Measurements from ENCODE around the gene ZMIZ1.
"Not testable (repeated sequence)": the region's sequence is repeated elsewhere in the genome, so short reads cannot be mapped to it uniquely, and the experiment has no call there.

Gene ZMIZ1

DNA sequence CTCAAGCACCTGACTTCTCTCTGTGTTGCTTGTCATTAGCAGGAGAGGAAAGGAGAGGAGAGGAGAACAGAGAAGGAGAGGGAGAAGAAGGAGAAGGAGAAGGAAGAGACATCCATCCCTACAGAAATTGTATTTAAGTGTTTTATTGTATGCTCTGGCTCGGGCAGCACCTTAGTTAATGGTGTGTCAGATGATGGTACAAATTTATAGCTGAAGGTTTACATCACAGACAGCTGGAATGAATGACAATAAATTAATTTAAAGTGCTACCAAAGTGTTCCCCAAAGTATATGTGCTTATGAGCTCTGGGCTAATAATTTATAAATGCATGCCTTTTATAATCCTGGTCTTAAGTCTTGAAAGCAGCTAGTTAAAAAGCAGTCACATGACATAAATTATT lies 38.1 kb upstream of the ZMIZ1 start:
- DNase-seq, result no peak

DNA sequence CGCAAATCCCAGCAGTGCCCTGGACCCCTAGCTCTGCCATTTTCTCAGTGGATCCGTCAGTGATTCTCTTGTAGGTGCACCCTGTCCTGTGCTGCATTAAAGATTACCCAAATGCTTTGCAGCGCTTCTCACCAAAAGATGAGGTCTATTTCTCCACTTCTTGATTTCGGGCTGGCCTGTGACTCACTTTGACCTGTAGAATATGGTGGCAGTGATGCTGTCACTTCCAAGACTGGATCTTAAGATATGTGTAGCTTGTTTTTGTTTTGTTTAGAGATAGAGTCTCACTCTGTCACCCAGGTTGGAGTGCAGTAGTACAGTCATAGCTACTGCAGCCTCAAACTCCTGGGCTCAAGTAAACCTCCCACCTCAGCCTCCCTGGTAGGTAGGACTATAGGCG lies 37.0 kb upstream of the ZMIZ1 start:
- no peak for DNase-seq

DNA sequence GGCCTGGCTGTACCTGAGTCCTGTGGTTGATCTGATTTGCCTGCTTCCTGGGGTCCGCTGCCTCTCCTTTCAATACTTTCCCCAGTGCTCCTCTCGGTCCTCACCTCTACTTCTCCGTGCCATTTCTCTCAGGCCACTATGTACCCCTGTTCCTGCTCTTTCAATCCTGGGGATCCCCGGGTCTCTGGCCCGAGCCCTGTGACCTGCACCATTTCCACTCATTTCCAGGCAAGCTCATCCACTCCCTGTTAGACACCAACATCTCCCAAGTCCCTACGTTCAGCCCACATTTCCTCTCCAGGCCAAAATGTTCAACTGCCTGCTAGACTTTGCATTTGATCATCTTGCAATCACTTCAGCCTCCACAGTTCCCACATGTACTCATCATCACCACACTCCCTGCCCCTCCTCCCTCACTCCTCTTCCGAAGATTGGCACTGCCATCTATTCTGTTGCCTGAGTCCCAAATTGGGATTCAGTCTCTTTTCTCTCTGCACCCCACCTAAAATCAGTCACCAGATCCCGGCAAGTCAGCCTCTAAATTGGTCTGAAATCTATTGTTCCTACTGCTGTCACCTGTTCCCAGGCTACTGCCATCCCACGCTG lies 34.4 kb upstream of the ZMIZ1 start:
- DNase-seq, result peak; percentile 6

DNA sequence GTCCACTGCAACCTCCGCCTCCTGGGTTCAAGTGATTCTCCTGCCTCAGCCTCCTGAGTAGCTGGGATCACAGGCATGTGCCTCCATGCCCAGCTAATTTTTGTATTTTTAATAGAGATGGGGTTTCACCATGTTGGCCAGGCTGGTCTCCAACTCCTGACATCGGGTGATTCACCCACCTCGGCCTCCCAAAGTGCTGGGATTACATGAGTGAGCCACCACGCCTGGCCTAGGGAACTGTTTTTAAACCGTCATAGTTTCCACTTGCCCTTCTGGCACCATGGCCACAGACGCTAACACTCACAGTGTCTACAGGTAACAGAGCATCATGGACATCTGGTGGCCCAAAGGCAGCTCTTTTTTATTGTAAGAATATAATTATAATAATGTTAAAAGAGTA lies 32.4 kb upstream of the ZMIZ1 start:
- DNase-seq, result not testable (repeated sequence)

DNA sequence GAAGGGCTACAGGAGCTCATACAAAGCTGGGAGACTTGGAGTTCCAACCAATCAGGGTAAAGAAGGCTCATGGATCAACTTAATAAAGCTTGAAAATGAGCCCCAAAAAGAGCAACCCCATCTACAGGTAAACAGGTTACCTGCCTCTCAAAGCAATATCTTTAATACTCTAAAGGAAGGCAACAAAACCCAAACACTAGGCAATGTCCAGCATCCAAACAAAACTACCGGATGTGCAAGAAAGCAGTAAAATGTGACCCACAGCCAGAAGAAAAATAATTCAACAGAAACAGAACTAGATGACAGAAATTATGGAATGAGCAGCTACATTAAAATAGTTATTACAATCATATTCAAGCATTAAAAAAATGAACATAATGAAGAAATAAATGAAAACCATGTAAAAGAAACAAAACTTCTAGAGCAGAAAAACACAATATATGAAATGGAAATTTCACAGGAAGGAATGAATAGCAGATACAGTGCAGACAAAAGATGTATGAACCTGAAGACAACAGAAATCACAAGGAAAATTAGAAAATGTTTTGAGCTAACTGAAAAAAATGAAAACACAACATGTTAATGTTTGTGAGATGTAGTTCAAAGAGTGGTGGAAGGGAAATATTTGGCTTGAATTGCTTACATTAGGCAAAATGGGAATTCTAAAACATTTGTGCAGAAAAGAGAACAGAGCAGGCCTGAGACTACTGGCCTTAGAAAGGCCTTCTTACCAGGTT lies 30.5 kb upstream of the ZMIZ1 start:
- no peak for DNase-seq

DNA sequence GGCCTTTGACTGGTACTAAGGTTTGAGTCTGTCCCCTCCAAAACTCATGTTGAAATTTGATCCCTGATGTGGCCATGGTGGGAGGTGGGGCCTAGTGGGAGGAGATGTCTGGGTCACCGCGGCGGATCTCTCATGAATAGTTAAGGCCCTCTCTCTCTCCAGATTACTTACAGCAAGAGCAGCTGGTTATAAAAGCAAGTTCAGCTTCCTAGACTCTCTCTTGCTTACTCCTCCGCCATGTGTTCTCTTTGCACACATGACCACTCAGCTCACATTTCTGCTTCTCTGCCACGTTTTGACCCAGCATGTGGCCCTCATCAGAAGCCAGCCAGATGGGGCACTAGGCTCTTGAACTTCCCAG lies 29.9 kb upstream of the ZMIZ1 start:
- peak; percentile 36 for DNase-seq

DNA sequence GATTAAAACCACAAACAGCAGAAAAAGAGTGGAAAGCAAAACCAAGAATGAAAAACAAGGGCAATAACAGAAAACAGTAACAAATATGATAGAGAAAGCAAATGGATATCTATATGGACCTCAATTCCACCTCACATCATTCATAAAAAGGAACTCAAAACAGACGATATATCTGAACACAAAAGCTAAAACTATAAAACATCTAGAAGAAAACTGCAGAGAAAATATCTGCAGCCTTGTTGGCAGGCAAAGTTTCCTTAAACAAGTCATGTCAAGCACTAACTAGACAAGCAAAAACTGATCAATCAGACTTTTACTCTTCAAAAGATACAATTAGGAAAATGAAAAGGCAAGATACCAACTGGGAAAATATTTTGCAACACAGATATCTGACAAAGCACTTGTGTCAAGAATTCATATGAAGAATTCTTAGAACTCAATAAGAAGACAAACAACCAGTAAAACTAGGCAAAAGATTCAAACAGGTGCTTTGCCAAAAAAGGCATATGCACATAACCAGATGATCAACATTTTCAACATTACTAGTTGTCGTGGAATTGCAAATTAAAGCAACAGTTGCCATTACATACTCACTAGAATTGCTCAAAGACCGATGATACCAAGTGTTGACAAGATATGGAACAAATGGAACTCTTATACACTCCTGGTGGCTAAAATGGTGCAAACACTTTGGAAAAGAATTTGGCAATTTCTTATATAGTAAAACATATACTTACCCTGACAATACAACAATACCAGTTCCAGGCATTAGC lies 25.9 kb upstream of the ZMIZ1 start:
- DNase-seq, result no peak

DNA sequence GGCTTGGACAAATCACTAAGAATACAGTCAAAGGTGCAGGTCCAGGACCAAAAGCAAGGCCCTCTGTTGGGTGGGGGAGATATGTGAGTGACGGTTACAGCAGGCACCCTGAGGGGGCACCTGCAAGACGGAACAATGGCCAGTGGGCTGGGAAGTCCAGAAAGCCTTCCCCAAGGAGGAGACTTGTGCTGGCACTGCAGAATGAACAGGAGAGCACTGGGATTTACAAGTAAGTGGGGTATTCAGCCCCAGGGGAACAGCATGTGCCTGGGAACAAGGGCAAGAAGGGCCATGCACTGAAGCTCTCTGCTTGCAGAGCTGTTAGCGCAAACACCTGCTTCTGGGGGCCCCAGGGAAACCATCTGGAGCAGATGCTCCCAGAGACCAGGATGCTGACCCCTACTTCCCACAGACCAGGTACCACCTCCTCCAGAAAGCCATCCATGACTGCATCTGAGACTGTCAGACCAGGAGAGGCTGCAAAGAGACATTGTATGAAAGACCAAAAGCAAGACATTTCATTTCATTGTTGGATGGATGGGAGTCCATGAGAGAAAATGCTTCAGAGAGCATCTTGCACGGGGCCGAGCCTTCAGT lies 24.6 kb upstream of the ZMIZ1 start:
- DNase-seq, result no peak

DNA sequence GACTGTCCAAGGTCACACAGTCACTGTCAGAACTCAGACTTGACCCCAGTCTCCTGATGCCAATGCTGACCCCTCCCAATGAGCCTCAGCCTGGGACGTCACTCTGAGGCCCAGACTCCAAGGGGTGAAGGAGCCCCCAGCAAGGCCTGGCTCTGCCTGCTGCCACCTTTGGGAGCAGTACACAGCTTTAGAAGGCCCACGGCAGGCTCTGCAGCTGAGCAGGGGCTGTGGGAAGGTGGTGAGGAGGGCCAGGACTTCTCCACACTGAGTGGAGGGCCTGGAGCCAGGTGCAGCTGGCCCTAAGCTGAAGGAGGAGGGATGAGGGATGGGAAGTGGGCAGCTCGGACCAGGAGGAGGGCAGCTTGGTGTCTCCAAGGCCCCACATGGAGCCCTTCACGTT lies 23.9 kb upstream of the ZMIZ1 start:
- peak; percentile 8 for DNase-seq

DNA sequence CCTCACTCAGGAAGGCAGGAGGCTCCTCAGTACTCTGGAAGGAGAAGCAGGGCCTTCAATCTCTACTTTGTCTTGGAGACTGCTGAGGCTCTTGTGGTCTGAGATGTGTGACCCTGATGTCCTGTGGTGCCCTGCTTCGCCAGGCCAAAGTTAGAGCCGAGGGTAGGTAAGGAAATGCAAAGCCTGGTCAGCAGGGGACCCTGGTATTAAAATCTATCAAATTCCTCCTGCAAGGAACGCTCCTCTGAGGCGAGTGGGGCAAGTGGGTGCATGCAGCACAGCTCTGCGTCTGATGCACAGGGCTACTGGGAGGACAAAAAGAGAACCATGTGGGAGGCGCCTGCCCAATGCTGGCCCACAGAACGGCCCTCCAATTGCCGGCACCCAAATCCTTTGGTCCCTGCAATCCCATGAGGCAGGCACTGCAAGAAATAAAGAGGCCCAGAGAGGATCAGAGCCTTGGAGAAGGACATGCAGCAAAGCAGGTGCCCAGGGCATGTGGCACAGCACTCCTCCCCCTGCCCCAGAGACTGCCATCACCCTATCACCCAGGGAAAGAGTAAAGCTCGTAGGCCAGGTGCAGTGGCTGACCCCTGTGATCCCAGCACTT lies 23.1 kb upstream of the ZMIZ1 start:
- DNase-seq, result peak; percentile 20

DNA sequence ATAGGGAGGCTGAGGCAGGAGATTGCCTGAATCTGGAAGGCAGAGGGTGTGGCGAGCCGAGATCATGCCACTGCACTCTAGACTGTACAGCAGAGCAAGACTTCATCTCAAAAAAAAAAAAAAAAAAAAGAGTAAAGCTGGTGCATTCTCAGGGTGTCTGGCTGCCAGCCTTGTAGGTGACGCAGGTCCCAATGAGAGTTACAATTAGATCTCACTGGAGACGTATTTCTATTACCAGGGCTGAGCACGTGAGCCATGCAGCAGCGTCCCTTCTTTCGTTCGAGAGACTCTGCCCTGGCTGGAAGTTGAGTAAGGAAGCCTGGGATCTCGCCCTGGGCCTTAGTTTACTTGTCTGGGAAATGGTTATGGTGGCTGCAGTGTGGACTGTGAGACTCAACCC lies 22.4 kb upstream of the ZMIZ1 start:
- DNase-seq, result peak; percentile 4

DNA sequence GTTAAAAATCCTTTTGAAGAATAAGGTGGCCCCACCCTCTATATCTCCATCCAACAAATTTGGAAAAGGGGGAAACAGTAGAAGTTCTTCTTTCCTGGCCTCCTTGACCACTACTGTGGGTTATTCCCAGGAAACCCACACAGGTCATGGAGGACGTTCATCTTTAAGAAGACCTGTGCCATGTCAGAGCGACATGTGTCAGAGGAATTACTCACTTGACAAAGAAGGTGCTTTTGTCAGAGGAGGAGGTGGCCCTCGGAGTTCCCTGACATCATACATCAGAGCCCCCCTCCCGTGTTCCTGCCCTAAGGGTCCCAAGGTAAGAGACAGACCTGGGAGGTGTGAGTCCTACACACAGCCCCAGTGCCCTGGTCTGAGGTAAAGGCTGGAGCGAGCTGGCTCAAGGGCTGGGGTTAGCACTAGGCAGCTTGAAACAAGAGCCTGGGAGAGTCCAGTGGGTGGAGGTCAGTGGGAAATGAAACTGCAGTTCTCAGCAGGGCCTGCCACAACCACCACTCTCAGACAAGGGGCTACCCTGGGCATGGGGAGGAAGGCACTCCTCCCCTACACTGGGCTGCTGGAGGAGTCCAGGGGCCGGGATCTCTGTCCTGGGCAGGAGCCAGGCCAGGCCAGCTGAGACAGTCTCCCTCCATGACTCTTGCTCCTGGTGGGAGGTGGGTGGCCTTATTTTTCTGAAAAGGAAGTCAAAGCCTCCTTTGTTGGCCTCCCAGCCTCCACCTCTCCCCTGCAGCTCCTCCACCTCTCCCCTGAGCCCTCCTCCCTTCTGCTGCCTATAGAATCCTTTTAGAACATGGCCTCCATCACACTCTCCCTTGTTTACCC lies 21.8 kb upstream of the ZMIZ1 start:
- DNase-seq, result peak; percentile 39

DNA sequence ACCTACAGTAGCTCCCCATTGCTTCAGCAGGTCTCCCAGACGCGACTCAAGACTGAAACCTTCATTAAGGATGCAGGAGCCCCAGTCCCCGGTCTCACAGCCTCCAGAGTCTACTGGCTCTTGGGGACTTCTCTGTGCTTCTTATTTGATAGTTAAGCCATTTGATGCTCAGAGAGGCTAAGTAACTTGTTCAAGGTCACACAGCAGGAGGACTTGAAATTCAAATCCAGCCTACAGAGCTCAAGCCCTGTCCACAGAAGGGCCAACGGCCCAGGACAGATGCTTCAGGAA lies 21.2 kb upstream of the ZMIZ1 start:
- DNase-seq, result peak; percentile 23

DNA sequence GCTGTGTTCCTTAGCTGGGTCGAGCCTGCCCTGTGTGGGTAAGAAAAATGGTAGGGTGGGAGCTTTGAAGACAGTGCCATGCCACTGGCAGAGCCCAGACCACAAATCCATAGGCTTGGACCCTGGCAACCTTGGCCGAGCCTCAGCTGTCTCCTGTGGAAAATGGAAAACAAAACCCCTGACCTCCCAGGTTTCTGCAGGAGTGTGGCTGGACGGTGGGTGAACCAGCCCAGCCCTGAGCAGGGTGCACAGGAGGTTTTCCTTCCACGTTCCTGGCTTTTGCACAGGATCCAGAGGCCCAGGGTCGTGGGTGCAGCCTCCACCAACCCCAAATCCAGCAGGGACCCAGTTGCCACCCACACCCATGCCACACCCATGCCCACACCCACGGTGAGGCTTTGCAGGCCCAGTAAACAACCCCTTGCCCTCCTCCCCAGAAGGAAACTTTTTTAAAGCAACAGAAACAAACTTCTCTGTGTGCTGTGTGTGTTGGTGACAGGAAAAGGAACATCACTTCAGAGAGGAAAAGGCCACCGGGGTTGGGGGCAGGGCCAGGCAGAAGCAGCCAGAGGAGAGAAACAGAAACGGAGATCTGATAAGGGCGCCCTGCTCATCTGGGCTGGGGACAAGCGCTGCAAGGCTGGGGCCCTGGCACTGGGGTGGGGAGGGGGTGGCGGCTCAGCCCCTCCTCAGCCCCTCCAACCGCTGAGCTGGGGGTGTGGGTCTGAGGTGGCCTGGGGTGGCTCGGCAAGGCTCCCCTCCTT lies 20.7 kb upstream of the ZMIZ1 start:
- DNase-seq, result peak; percentile 41

DNA sequence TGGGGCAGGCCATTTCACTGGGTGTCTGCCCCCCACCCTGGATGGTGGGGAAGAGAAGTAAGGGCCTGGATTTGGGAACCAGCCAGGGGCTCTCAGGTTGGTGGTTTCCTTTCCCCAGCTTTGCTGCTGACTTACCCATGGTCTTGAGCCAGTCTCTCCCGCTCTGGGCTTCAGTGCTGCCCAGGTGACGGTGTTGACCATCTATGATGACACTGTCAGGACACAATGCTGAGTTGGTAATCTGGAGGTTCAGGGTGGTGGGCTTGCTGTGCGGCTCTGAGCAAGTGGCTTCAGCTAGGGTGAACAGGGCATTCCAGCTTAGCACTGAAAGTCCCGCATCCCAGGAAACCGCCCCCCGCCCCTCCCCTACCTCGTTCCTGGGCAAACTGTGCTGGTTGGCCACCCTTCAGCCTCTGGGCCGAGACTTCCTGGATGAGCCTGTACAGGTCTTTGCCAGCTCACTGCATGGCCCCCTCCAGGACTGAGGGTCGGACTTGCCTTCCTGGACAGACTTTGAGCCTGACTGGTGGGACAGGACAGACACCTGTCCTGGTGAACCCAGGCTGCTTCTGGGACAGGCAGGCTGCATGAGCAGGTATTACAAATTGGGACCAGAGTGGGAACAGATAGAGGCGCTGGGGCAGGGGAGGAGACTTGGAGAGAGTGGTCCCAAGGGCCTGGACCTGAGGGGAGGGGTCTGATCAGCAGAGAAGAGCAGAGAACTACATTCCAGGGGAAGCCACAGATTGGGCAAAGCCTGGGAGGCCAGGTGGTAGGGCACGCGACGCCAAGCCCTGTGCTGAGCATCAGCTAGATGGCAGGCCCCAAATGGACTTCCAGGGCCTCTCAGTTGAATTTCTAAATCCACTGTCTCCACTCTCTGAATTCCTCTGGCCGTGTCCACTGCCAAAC lies 19.9 kb upstream of the ZMIZ1 start:
- DNase-seq, result peak; percentile 27

DNA sequence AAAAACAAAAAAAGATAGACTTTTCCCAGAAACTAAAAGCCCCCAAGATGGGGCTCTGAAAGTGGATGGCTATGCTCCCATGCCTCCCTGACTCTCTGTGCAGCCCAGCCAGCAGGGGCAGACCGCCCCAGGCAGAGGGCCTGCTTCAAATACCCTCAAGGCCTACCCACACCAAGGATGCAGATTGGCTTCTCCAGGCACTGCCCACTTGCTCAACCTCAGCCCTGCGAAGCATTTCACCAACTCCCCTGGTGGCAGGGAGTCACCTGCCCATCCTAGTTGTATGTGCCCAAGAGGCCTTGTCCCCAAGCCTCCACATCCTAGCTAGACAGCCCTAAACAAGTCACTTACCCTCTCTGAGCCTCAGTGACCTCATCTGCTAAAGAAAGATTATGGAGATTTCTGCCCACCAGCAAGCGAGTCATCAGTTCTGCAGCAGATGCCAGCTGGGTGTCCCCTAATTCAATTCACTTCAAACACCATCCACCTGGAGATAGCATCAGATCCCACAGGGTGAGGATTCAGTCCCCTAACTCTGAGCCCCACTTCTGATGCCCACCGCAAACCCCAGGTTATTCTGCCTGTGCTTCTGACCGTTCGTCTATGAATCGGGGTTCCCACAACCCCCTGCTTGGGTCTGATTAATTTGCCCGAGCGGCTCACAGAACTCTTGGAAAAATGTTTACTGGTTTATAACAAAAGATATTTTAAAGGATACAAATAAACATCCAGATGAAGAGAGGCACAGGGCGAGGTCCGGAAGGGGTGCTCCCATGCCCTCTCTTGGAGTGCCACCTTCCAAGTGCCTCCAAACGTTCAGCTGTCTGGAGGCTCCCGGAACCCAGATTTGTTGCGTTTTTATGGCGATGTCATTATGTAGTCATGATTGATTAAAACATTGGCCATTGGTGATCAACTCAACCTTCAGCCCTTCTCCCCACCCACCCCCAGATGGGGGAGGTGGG lies 18.6 kb upstream of the ZMIZ1 start:
- peak; percentile 22 for DNase-seq

DNA sequence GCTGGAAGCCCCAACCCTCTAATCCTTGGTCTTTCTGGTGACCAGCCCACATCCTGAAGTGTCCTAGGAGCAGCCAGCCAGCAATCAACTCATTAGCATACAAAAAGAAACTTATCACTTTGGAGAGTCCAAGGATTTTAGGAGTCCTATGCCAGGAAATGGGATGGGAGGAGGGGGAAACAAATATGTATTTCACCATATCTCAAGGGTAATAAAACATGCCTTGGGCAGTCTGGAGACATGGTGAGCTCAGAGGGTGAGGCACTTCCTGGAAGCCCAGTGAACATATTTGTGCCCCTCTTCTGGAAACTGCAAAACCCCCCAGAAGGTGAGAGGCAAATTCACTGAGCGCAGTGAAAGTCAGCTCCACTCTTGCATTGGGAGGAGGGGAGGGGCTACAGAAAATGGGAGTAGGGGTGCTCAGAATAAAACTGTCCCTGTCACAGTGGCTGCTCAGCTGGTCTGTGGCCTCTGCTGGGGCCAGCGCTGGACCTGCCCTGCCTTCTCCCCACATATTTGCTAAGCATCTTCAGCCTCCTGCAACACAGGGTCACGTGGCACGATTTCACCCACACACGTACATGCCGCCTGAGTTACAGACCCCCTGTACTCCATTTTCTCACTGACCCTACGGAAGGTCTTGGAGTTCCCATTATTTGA lies 17.7 kb upstream of the ZMIZ1 start:
- DNase-seq, result peak; percentile 23

DNA sequence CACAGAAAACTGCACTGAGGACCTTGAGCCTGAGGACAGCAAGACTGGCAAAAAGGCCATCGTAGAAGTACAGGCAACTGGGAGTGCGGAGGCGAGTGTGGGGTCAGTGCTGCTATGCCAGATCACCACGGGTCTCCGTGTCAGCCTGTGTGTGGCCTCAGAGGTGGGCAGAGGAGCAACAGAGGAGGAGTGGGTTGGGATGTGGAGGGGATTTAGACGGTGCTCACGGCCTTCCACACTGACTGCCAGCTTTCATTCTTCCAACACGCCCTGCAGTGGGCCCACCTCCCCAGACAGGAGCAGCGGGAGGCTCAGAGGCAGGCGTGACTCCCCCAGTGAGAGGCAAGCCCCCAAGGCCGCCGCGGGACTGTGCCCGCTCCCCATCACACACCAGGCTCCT lies 17.0 kb upstream of the ZMIZ1 start:
- peak; percentile 27 for DNase-seq
